ENCODE results near the gene MCC. TPM values are rescaled to one million over a fixed set of nuclear protein-coding genes. Genes with fewer than 3 reads are reported as not detected.

The MCC gene
- total RNA-seq, 1 experiment from 2014 or later: 7.1 TPM

- intact Hi-C loops (cut with micrococcal nuclease): no loop called here
- H3K4me2 ChIP-seq (ENCODE audit: low read length): no peak overlapping the region
- no peaks in the 10 kb centered on the region for H3K9me2 ChIP-seq (replicated peaks; ENCODE audit: low read length)
- BruUV-seq (replicated peaks): no TSS peak
- H4K20me1 ChIP-seq (ENCODE audit: low read length): 0 out of 2 replicates have a peak, but pooled peaks cover 9% of the 10 kb centered on the region
- ATAC-seq (no peak), DNase-seq (no peak)
- no peak overlapping the region for H3K4me3 ChIP-seq (ENCODE audit: low read length)
- no peaks in the 10 kb centered on the region for H3F3A ChIP-seq (ENCODE audit: low read length, unreplicated experiment)
- H3K79me2 ChIP-seq (ENCODE audit: low read length): peaks cover 30% of the 10 kb centered on the region
- H3K4me1 ChIP-seq (ENCODE audit: insufficient read depth, low read length): no peaks in the 10 kb centered on the region
- no peak overlapping the region for H2AFZ ChIP-seq (ENCODE audit: low read length)
- ChIA-PET CTCF (no interaction called here), POLR2A (ENCODE audit: unreplicated experiment) (no interaction called here)
- no peaks in the 10 kb centered on the region for H3K27me3 ChIP-seq (ENCODE audit: low read length)
- TF ChIP-seq EZH2 (IDR thresholded peaks at IDR 0.05; ENCODE audit: low read length, unreplicated experiment) (no peak), EZH2phosphoT487 (IDR thresholded peaks at IDR 0.05; ENCODE audit: borderline replicate concordance, low read length) (no peak), CTCF (conservative IDR thresholded peaks at IDR 0.05; ENCODE audit: low read depth, low read length) (no peak)
- no peak overlapping the region for H3K9ac ChIP-seq (ENCODE audit: low read length)
- H3K27ac ChIP-seq (ENCODE audit: low read length): no peak overlapping the region
- H3K9me3 ChIP-seq (ENCODE audit: low read length): no peaks in the 10 kb centered on the region
- peaks cover 5% of the 10 kb centered on the region; the same call in 1 of the 2 replicates for H3K36me3 ChIP-seq (ENCODE audit: low read depth, low read length)
Measured at GRCh38 chr5:113523168-113523567, 34.9 kb upstream of the MCC start.

GRCh38 chr5:113520899-113521298 lies 32.6 kb upstream of the MCC start:
- peaks cover 5% of the 10 kb centered on the region; the same call in 1 of the 2 replicates for H3K36me3 ChIP-seq (ENCODE audit: low read depth, low read length)
- H3K9me2 ChIP-seq (replicated peaks; ENCODE audit: low read length): no peaks in the 10 kb centered on the region
- peaks cover 36% of the 10 kb centered on the region for H3K79me2 ChIP-seq (ENCODE audit: low read length)
- no TSS peak for BruUV-seq (replicated peaks)
- ChIA-PET CTCF (no interaction called here), POLR2A (ENCODE audit: unreplicated experiment) (no interaction called here)
- no peak overlapping the region for H2AFZ ChIP-seq (ENCODE audit: low read length)
- 0 out of 2 replicates have a peak, but pooled peaks cover 9% of the 10 kb centered on the region for H4K20me1 ChIP-seq (ENCODE audit: low read length)
- intact Hi-C loops (cut with micrococcal nuclease): no loop called here
- TF ChIP-seq CTCF (conservative IDR thresholded peaks at IDR 0.05; ENCODE audit: low read depth, low read length): no peak
- TF ChIP-seq EZH2 (IDR thresholded peaks at IDR 0.05; ENCODE audit: low read length, unreplicated experiment): no peak
- TF ChIP-seq EZH2phosphoT487 (IDR thresholded peaks at IDR 0.05; ENCODE audit: borderline replicate concordance, low read length): no peak
- H3K9ac ChIP-seq (ENCODE audit: low read length): no peak overlapping the region
- H3K4me1 ChIP-seq (ENCODE audit: insufficient read depth, low read length): 0 out of 2 replicates have a peak, but pooled peaks cover under 1% of the 10 kb centered on the region
- no peak overlapping the region for H3K4me2 ChIP-seq (ENCODE audit: low read length)
- ATAC-seq: no peak
- H3K4me3 ChIP-seq (ENCODE audit: low read length): no peak overlapping the region
- H3K27me3 ChIP-seq (ENCODE audit: low read length): no peaks in the 10 kb centered on the region
- DNase-seq: no peak
- H3F3A ChIP-seq (ENCODE audit: low read length, unreplicated experiment): no peaks in the 10 kb centered on the region
- H3K9me3 ChIP-seq (ENCODE audit: low read length): no peaks in the 10 kb centered on the region
- no peak overlapping the region for H3K27ac ChIP-seq (ENCODE audit: low read length)

- Histone ChIP-seq H3K4me2 (ENCODE audit: low read length) (no peak overlapping the region), H3K27ac (ENCODE audit: low read length) (no peak overlapping the region), H3K9me2 (replicated peaks; ENCODE audit: low read length) (no peaks in the 10 kb centered on the region), H2AFZ (ENCODE audit: low read length) (no peak overlapping the region), H3K4me3 (ENCODE audit: low read length) (no peak overlapping the region), H3K36me3 (ENCODE audit: low read depth, low read length) (peaks cover 7% of the 10 kb centered on the region; the same call in 1 of the 2 replicates), H3F3A (ENCODE audit: low read length, unreplicated experiment) (no peaks in the 10 kb centered on the region), H3K79me2 (ENCODE audit: low read length) (peaks cover 41% of the 10 kb centered on the region), H3K4me1 (ENCODE audit: insufficient read depth, low read length) (peaks cover 5% of the 10 kb centered on the region), H4K20me1 (ENCODE audit: low read length) (0 out of 2 replicates have a peak, but pooled peaks cover 9% of the 10 kb centered on the region), H3K9me3 (ENCODE audit: low read length) (no peaks in the 10 kb centered on the region), H3K9ac (ENCODE audit: low read length) (no peak overlapping the region), H3K27me3 (ENCODE audit: low read length) (no peaks in the 10 kb centered on the region)
- no peak for TF ChIP-seq CTCF (conservative IDR thresholded peaks at IDR 0.05; ENCODE audit: low read depth, low read length)
- TF ChIP-seq EZH2phosphoT487 (IDR thresholded peaks at IDR 0.05; ENCODE audit: borderline replicate concordance, low read length): no peak
- TF ChIP-seq EZH2 (IDR thresholded peaks at IDR 0.05; ENCODE audit: low read length, unreplicated experiment): no peak
- ChIA-PET CTCF (no interaction called here), POLR2A (ENCODE audit: unreplicated experiment) (no interaction called here)
- intact Hi-C loops (cut with micrococcal nuclease): no loop called here
- no TSS peak for BruUV-seq (replicated peaks)
- ATAC-seq (no peak), DNase-seq (no peak)
Measured at GRCh38 chr5:113520429-113520828, 32.2 kb upstream of the MCC start.

All from PC-3 (cell line).